ENCODE results near the gene IFNL3. TPM values are rescaled to one million over a fixed set of nuclear protein-coding genes. Genes with fewer than 3 reads are reported as not detected.
"Not testable (repeated sequence)": the region's sequence is repeated elsewhere in the genome, so short reads cannot be mapped to it uniquely, and the experiment has no call there.

Gene IFNL3
- total and polyA plus RNA-seq, 2 of the 13 experiments (the other 11 are each of a cell fraction or from before 2014, with no cell fraction given): not detected

GRCh38 chr19:39215323-39215722, 29.5 kb downstream of the IFNL3 start:
- H3K36me3 ChIP-seq (replicated peaks in 1 of 2; ENCODE audit: control insufficient read depth in 1 of 2, insufficient read depth in 2 of 2, low read length in 2 of 2); FAIRE-seq; H3K79me2 ChIP-seq (ENCODE audit: insufficient read depth, low read length); H3K27ac ChIP-seq (ENCODE audit: extremely low read length, insufficient read depth, low read length); H3K9ac ChIP-seq (ENCODE audit: insufficient read depth, low read depth, low read length); intact Hi-C loops (cut with micrococcal nuclease; ENCODE audit: unreplicated experiment); H3K4me2 ChIP-seq (ENCODE audit: low read depth, low read length); POLR2A ChIA-PET; H4K20me1 ChIP-seq (ENCODE audit: insufficient read depth, low read length); H3K4me1 ChIP-seq (ENCODE audit: insufficient read depth, low read length); DNase-seq (ENCODE audit: low spot score); H3K9me3 ChIP-seq (ENCODE audit: low read length); H3K4me3 ChIP-seq (replicated peaks in 1 of 3; ENCODE audit: insufficient read depth in 1 of 3, low read depth in 2 of 3, low read length in 3 of 3); H3K27me3 ChIP-seq (ENCODE audit: control insufficient read depth in 1 of 2, insufficient read depth in 2 of 2, low read length in 2 of 2); in situ Hi-C loops (cut with HindIII; ENCODE audit: extremely low pct_ligation_motif_present, low pct_unique_long_range_greater_than_20kb); BruUV-seq (replicated peaks); H2AFZ ChIP-seq (ENCODE audit: low read length); ATAC-seq; CTCF ChIA-PET (ENCODE audit: low intra/inter-chr PET ratio, low total read pairs): not testable (repeated sequence)
- 39% methylated on average over 3 of the region's 3 CpGs for WGBS (ENCODE audit: low lambda C conversion rate)

- no TSS peak for BruUV-seq (replicated peaks)
- FAIRE-seq (no peak), ATAC-seq (peak; percentile 73), DNase-seq (ENCODE audit: low spot score) (no peak)
- CTCF ChIA-PET (ENCODE audit: low intra/inter-chr PET ratio, low total read pairs): interaction anchor here (1.3 kb wide), 1 partner anchor 116 kb away, joined by 5 read pairs; no protein-coding TSS in a partner anchor
- WGBS (ENCODE audit: low lambda C conversion rate): 8% methylated on average over 6 of the region's 8 CpGs
- Histone ChIP-seq H3K9ac (ENCODE audit: insufficient read depth, low read depth, low read length) (no peak overlapping the region), H3K27ac (ENCODE audit: extremely low read length, insufficient read depth, low read length) (no peak overlapping the region), H3K4me1 (ENCODE audit: insufficient read depth, low read length) (no peaks in the 10 kb centered on the region), H3K36me3 (replicated peaks in 1 of 2; ENCODE audit: control insufficient read depth in 1 of 2, insufficient read depth in 2 of 2, low read length in 2 of 2) (no peaks in the 10 kb centered on the region), H3K9me3 (ENCODE audit: low read length) (no peaks in the 10 kb centered on the region), H4K20me1 (ENCODE audit: insufficient read depth, low read length) (no peaks in the 10 kb centered on the region), H3K27me3 (ENCODE audit: control insufficient read depth in 1 of 2, insufficient read depth in 2 of 2, low read length in 2 of 2) (no peaks in the 10 kb centered on the region; a peak in 2 of 5 replicates), H2AFZ (ENCODE audit: low read length) (no peak overlapping the region), H3K4me3 (replicated peaks in 1 of 3; ENCODE audit: insufficient read depth in 1 of 3, low read depth in 2 of 3, low read length in 3 of 3) (no peak overlapping the region), H3K79me2 (ENCODE audit: insufficient read depth, low read length) (no peaks in the 10 kb centered on the region), H3K4me2 (ENCODE audit: low read depth, low read length) (no peak overlapping the region)
- POLR2A ChIA-PET: no interaction called here
- intact Hi-C loops (cut with micrococcal nuclease; ENCODE audit: unreplicated experiment): loop anchor here (5.0 kb wide), 1 partner anchor 115 kb away; no protein-coding TSS in a partner anchor
- TF ChIP-seq CTCF (CRISPR knock-in tag; IDR thresholded peaks at IDR 0.05): peak; percentile 60
- TF ChIP-seq RAD21 (CRISPR knock-in tag; IDR thresholded peaks at IDR 0.05): peak; percentile 66
- TF ChIP-seq STAG1 (CRISPR knock-in tag; IDR thresholded peaks at IDR 0.05): peak; percentile 82
- TF ChIP-seq ZMYM2 (CRISPR knock-in tag; IDR thresholded peaks at IDR 0.05): 0 out of 2 replicates have a peak, but pooled peaks have one; percentile 26
- TF ChIP-seq ZNF543 (CRISPR knock-in tag; IDR thresholded peaks at IDR 0.05): no peak
- TF ChIP-seq ZNF547 (CRISPR knock-in tag; IDR thresholded peaks at IDR 0.05): no peak
- TF ChIP-seq FIP1L1 (IDR thresholded peaks at IDR 0.05; ENCODE audit: borderline replicate concordance, insufficient read depth, low read depth, low read length): no peak
- no peak for TF ChIP-seq ZNF383 (CRISPR knock-in tag; IDR thresholded peaks at IDR 0.05; ENCODE audit: borderline replicate concordance)
- TF ChIP-seq SMC3 (IDR thresholded peaks at IDR 0.05; ENCODE audit: low read length): peak; percentile 44
- TF ChIP-seq GPBP1L1 (CRISPR knock-in tag; IDR thresholded peaks at IDR 0.05): no peak
- peak; percentile 82 for TF ChIP-seq ZNF768 (CRISPR knock-in tag; IDR thresholded peaks at IDR 0.05)
- peak; percentile 9 for TF ChIP-seq YY1 (IDR thresholded peaks at IDR 0.05; ENCODE audit: insufficient read depth, insufficient replicate concordance, low read depth, low read length)
- TF ChIP-seq ZNF775 (CRISPR knock-in tag; IDR thresholded peaks at IDR 0.05; ENCODE audit: borderline replicate concordance): no peak
- no peak for TF ChIP-seq MYNN (CRISPR knock-in tag; IDR thresholded peaks at IDR 0.05; ENCODE audit: low read depth)
- TF ChIP-seq POLR2AphosphoS2 (IDR thresholded peaks at IDR 0.05; ENCODE audit: low read depth, low read length): no peak
- TF ChIP-seq ZSCAN20 (CRISPR knock-in tag; IDR thresholded peaks at IDR 0.05; ENCODE audit: borderline replicate concordance): no peak
- in situ Hi-C loops (cut with HindIII; ENCODE audit: extremely low pct_ligation_motif_present, low pct_unique_long_range_greater_than_20kb): loop anchor here (5.0 kb wide), 1 partner anchor 115 kb away; no protein-coding TSS in a partner anchor
These were observed 32.4 kb downstream of the IFNL3 start for GRCh38 chr19:39212375-39212742.
